NCI-H748 treated with DMSO at 0.1 percent for 48 hours (cell line): ENCODE measurements around the gene UFSP2.
A peak's percentile ranks its signal among the peaks of the same experiment; 100 is the strongest.

Source experiments
- DNase-seq: peaks from one replicate; lab custom pipeline; 2025; lab: John Stamatoyannopoulos, UW

Gene UFSP2

GRCh38 chr4:185425647-185426352 lies at the start of gene UFSP2:
UFSP2 (minus strand) TSS chr4:185425964; CDS start chr4:185425868, 96 bp downstream.
- DNase-seq = peak; percentile 55

- no peak for DNase-seq
Measured at GRCh38 chr4:185473247-185473646, 47.5 kb upstream of the UFSP2 start.

GRCh38 chr4:185472103-185472542 lies 46.4 kb upstream of the UFSP2 start:
- no peak for DNase-seq

GRCh38 chr4:185471235-185472102 lies 45.7 kb upstream of the UFSP2 start, which contains the start of gene CCDC110:
CCDC110 (minus strand) TSS chr4:185471733; CDS start chr4:185471683, 50 bp downstream.
- peak; percentile 69 for DNase-seq

GRCh38 chr4:185470501-185471195 lies 44.9 kb upstream of the UFSP2 start:
- DNase-seq = peak; percentile 30

GRCh38 chr4:185469580-185470154 lies 43.9 kb upstream of the UFSP2 start:
- no peak for DNase-seq

- no peak for DNase-seq
Measured at GRCh38 chr4:185468999-185469398, 43.2 kb upstream of the UFSP2 start.

- DNase-seq = no peak
Measured at GRCh38 chr4:185467991-185468390, 42.2 kb upstream of the UFSP2 start.

- no peak for DNase-seq
Measured at GRCh38 chr4:185467101-185467500, 41.3 kb upstream of the UFSP2 start.

GRCh38 chr4:185465707-185466106 lies 39.9 kb upstream of the UFSP2 start:
- no peak for DNase-seq

- DNase-seq = no peak
Measured at GRCh38 chr4:185464887-185465286, 39.1 kb upstream of the UFSP2 start.

- DNase-seq = no peak
Measured at GRCh38 chr4:185464183-185464582, 38.4 kb upstream of the UFSP2 start.

- no peak for DNase-seq
Measured at GRCh38 chr4:185463541-185463940, 37.8 kb upstream of the UFSP2 start.

- no peak for DNase-seq
Measured at GRCh38 chr4:185461565-185461964, 35.8 kb upstream of the UFSP2 start.

GRCh38 chr4:185457136-185457535 lies 31.4 kb upstream of the UFSP2 start:
- no peak for DNase-seq

- DNase-seq = no peak
Measured at GRCh38 chr4:185456131-185456530, 30.4 kb upstream of the UFSP2 start.

GRCh38 chr4:185445209-185445608 lies 19.4 kb upstream of the UFSP2 start:
- no peak for DNase-seq

GRCh38 chr4:185441479-185441878 lies 15.7 kb upstream of the UFSP2 start:
- no peak for DNase-seq

GRCh38 chr4:185437809-185438208 lies 12.0 kb upstream of the UFSP2 start:
- no peak for DNase-seq

- no peak for DNase-seq
Measured at GRCh38 chr4:185435466-185435865, 9.7 kb upstream of the UFSP2 start.

- DNase-seq = no peak
Measured at GRCh38 chr4:185429660-185430059, 3.9 kb upstream of the UFSP2 start.
